Spleen (tissue), 11 donors: ENCODE measurements around the gene JMJD4. TPM values are rescaled to one million over a fixed set of nuclear protein-coding genes. Genes with fewer than 3 reads are reported as not detected.
A peak's percentile ranks its signal among the peaks of the same experiment; 100 is the strongest.

ENCODE experiments used
- DNase-seq: peaks from one replicate; pipeline ENCODE4 v3.0.0-alpha.2; 2020
- H3K27ac ChIP-seq, 8 donors: fragments of 200-600 bp; sonication (generic) in 7 of 8; 1 replicate in 4 of 8; 2 replicates in 4 of 8; pipeline versions ENCODE4 v1.5.0 to v1.8.0; 2016 to 2021; ENCODE audit warnings: inconsistent platforms in 4 of 8, mild to moderate bottlenecking in 4 of 8, moderate library complexity in 1 of 8
- H3K27me3 ChIP-seq, 7 donors: fragments of 200-600 bp; sonication (generic) in 6 of 7; replicated peaks in 1 of 7; 1 replicate in 4 of 7; 2 replicates in 3 of 7; pipeline versions ENCODE4 v1.5.0 to v1.8.0; 2016 to 2021; ENCODE audit warnings: inconsistent platforms in 3 of 7, mild to moderate bottlenecking in 1 of 7
- H3K36me3 ChIP-seq, 6 donors: fragments of 200-600 bp; sonication (generic) in 5 of 6; 1 replicate in 4 of 6; 2 replicates in 2 of 6; pipeline versions ENCODE4 v1.5.0 to v1.8.0; 2016 to 2021; ENCODE audit warnings: inconsistent platforms in 2 of 6
- H3K4me1 ChIP-seq, 6 donors: fragments of 200-600 bp; sonication (generic) in 5 of 6; 1 replicate in 3 of 6; 2 replicates in 3 of 6; pipeline versions ENCODE4 v1.5.0 to v1.8.0; 2016 to 2021; ENCODE audit warnings: inconsistent platforms in 3 of 6
- H3K4me3 ChIP-seq, 8 donors: fragments of 200-600 bp; sonication (generic) in 7 of 8; 1 replicate in 4 of 8; 2 replicates in 4 of 8; pipeline versions ENCODE4 v1.5.0 to v1.8.0; 2016 to 2021; ENCODE audit warnings: inconsistent platforms in 4 of 8, mild to moderate bottlenecking in 4 of 8, moderate library complexity in 2 of 8
- H3K9me3 ChIP-seq, 8 donors: fragments of 200-600 bp; sonication (generic) in 7 of 8; 1 replicate in 4 of 8; 2 replicates in 4 of 8; pipeline versions ENCODE4 v1.5.0 to v1.8.0; 2016 to 2021; ENCODE audit warnings: inconsistent platforms in 4 of 8
- POLR2A ChIP-seq, 3 donors: fragments of 450-650 bp; IDR thresholded peaks; one replicate each; pipeline ENCODE4 v1.5.1; 2017; ENCODE audit warnings: antibody characterized with exemption in 3 of 3, mild to moderate bottlenecking in 1 of 3
- POLR2AphosphoS5 ChIP-seq, 3 donors: sonication (generic); formaldehyde crosslinking; IDR thresholded peaks; one replicate each; pipeline ENCODE4 v1.5.1; 2017; ENCODE audit warnings: antibody characterized with exemption in 3 of 3
- WGBS, 5 donors: extraction: QIAGEN DNeasy Blood & Tissue Kit in 3 of 5; methylation state at CpG; one replicate each; pipeline versions ENCODE4 v1.1.5 to v1.1.7; 2013 to 2018; 5-methylcytosine and 5-hydroxymethylcytosine counted together
- intact Hi-C: fragments of 100-400 bp; cut with DNase I; formaldehyde crosslinking; loops from one replicate; pipeline ENCODE4 v1.15.0; 2023; ENCODE audit warnings: low total_unique reads
- polyA plus RNA-seq, 3 donors: library from polyadenylated mRNA; stranded (reverse); fragments of 200-250 nt; gene quantifications; one replicate each; pipeline ENCODE4 v1.2.1, GENCODE V29; 2013
- total RNA-seq, 7 donors: library from RNA; depleted of rRNA in 3 of 7; stranded (reverse); fragments of >200 nt in 3 of 7; fragmentation: NEBNext Ultra II Directional in 4 of 7; extraction: Animal tissue kit (Norgen Biotek cat#: 25700) in 4 of 7; gene quantifications; one replicate each; pipeline versions ENCODE4 v1.1.0 to v1.2.1, GENCODE V29; 2016 to 2021
- TF ChIP-seq, protein P1 (sequence below), 11 experiments: fragments of 200-600 bp in 7 of 11; fragments of 450-650 bp in 4 of 11; sonication (generic) in 4 of 11; IDR thresholded peaks in 8 of 11; conservative IDR thresholded peaks in 3 of 11; 1 replicate in 7 of 11; 2 replicates in 4 of 11; pipeline versions ENCODE4 v1.4.0 to v1.8.0; 2016 to 2021; ENCODE audit warnings: antibody characterized with exemption in 11 of 11, inconsistent platforms in 4 of 11, mild to moderate bottlenecking in 1 of 11
- donor health status: healthy with polysubstance abuse.
- donor health status: DM: no; HTN: no; CAD: no; lungs with moderate emphysema.
- donor health status: DM: no; HTN: no; CAD: no.
- donor health status: Bipolar disorder and iron deficiency.
- donor health status: healthy.
- donor health status: DM: no; HTN: no; CAD: no.
- donor health status: DM: yes; HTN: yes; CAD: no.

Gene JMJD4
- total and polyA plus RNA-seq, 10 donors, result 11.2 to 35.4 (median 18.6) TPM

DNA sequence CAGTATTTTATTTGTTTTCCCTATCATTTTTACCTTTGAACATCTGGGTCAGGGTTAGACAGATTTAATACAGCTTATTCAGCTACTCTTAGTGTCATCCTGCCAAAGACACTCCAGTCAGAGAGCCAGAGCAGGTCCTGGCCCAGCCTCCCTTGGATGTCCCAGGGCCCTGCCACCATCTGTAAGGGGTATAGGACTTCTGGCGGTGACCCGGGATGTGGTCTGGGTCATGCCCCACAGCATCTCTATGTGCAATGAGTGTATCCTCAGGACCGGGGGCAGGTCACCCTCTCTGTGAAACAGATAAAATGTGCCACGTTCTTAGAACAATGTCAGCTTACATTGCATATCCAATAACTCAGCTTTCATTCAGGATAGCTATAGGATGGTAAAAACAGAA lies 42.5 kb upstream of the JMJD4 start:
- no peak for TF ChIP-seq POLR2A (IDR thresholded peaks at IDR 0.05)
- TF ChIP-seq, protein P1, sequence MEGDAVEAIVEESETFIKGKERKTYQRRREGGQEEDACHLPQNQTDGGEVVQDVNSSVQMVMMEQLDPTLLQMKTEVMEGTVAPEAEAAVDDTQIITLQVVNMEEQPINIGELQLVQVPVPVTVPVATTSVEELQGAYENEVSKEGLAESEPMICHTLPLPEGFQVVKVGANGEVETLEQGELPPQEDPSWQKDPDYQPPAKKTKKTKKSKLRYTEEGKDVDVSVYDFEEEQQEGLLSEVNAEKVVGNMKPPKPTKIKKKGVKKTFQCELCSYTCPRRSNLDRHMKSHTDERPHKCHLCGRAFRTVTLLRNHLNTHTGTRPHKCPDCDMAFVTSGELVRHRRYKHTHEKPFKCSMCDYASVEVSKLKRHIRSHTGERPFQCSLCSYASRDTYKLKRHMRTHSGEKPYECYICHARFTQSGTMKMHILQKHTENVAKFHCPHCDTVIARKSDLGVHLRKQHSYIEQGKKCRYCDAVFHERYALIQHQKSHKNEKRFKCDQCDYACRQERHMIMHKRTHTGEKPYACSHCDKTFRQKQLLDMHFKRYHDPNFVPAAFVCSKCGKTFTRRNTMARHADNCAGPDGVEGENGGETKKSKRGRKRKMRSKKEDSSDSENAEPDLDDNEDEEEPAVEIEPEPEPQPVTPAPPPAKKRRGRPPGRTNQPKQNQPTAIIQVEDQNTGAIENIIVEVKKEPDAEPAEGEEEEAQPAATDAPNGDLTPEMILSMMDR (IDR thresholded peaks at IDR 0.05 in 8 of 11, conservative IDR thresholded peaks at IDR 0.05 in 3 of 11), result no peak
- intact Hi-C loops, result no loop called here
- 92 to 100% (median 98%) methylated on average over 4 of the region's 4 CpGs for WGBS, 5 donors

DNA sequence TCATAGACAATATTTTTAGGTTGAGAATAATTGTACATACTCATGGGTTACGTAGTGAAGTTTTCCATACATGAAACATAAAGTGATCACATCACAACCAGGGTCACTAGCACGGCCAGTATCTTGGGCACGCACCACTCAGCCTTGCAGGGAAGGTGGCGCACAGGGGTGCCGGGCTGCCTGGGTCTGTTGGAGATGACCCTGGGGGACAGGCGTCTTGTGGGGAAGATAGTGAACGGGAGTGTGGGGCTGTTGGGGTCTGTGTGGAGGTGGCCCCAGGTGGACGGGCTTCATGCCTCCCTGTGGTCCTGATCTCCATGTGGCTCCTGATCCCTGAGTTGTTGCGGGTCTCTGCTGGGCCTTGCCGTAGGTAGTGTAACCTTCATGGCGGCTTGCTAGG lies 42.1 kb upstream of the JMJD4 start:
- Histone ChIP-seq H3K36me3 (peaks cover 0 to 78% (median 19%) of the 10 kb centered on the region in 6 donors), H3K27me3 (no peaks in the 10 kb centered on the region), H3K4me3 (no peak overlapping the region), H3K4me1 (peaks cover 0 to 17% (median 5%) of the 10 kb centered on the region in 6 donors), H3K27ac (no peak overlapping the region), H3K9me3 (no peaks in the 10 kb centered on the region)
- DNase-seq, result no peak
- WGBS, 5 donors, result 87 to 93% (median 90%) methylated on average over 11 of the region's 11 CpGs
- TF ChIP-seq POLR2AphosphoS5 (IDR thresholded peaks at IDR 0.05), result no peak
- TF ChIP-seq POLR2A (IDR thresholded peaks at IDR 0.05), result no peak
- TF ChIP-seq, protein P1 (IDR thresholded peaks at IDR 0.05 in 8 of 11, conservative IDR thresholded peaks at IDR 0.05 in 3 of 11), result no peak
- intact Hi-C loops, result no loop called here

More for the DNA sequence above, 42.5 kb upstream of the JMJD4 start:
- H3K9me3 ChIP-seq, result no peaks in the 10 kb centered on the region
- no peak overlapping the region for H3K27ac ChIP-seq
- H3K4me1 ChIP-seq, result peaks cover 0 to 17% (median 5%) of the 10 kb centered on the region in 6 donors
- no peak for DNase-seq
- H3K27me3 ChIP-seq, result no peaks in the 10 kb centered on the region
- peaks cover 0 to 79% (median 19%) of the 10 kb centered on the region in 6 donors for H3K36me3 ChIP-seq
- H3K4me3 ChIP-seq, result no peak overlapping the region

DNA sequence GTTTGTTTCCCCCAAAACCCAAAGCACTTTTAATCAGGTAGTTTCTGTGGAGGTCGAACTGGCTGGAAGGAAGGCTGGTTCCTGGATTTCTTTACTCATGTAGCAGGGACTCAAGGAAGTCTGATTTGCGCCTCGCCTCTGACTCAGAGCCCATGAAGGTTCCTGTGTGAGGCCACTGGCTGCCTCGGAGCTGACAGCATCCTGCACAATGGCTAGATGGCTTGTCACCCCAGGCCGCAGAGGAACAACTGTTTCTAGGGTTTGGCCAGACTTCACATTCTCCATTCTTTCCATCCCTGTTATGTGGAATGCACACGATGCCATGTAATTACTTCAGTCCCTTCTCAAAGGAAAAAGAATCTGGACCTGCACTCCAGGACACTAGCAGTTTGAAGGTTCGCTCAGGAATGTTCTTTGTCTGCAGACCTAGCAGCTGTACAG lies 41.2 kb upstream of the JMJD4 start:
- intact Hi-C loops, result no loop called here

DNA sequence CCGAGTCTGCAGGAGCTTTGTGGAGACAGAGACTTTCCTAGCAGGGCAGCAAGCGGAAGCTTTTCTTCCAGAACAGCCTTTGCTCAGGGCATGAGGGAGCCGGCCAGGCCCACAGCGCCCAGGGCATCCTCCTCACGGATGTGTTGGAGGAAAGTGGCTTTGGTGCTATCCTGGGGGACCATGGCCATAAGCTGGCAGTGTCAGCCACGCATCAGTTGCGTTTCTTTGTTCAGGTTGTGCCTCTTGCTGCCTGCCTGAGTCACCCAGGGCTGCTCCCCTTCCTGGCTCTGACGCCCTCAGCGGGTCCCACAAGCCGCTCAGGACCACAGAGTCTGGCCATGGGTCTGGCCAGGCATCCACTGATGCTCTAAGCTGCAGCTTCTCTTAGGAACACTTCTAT lies 40.7 kb upstream of the JMJD4 start:
- 94 to 99% (median 98%) methylated on average over 8 to 10 of the region's 10 CpGs for WGBS, 5 donors
- TF ChIP-seq, protein P1 (IDR thresholded peaks at IDR 0.05 in 8 of 11, conservative IDR thresholded peaks at IDR 0.05 in 3 of 11), result no peak
- TF ChIP-seq POLR2A (IDR thresholded peaks at IDR 0.05), result no peak
- TF ChIP-seq POLR2AphosphoS5 (IDR thresholded peaks at IDR 0.05), result no peak
- intact Hi-C loops, result no loop called here
- H3K9me3 ChIP-seq, result no peaks in the 10 kb centered on the region
- H3K27ac ChIP-seq, result no peak overlapping the region
- DNase-seq, result peak; percentile 47
- peaks cover 0 to 80% (median 16%) of the 10 kb centered on the region in 6 donors for H3K36me3 ChIP-seq
- no peak overlapping the region for H3K4me3 ChIP-seq
- no peaks in the 10 kb centered on the region for H3K27me3 ChIP-seq
- peaks cover 0 to 17% (median 5%) of the 10 kb centered on the region in 6 donors for H3K4me1 ChIP-seq

More for the DNA sequence above, 41.2 kb upstream of the JMJD4 start:
- Histone ChIP-seq H3K36me3 (peaks cover 0 to 80% (median 18%) of the 10 kb centered on the region in 6 donors), H3K4me3 (no peak overlapping the region), H3K27ac (no peak overlapping the region), H3K4me1 (peaks cover 0 to 17% (median 5%) of the 10 kb centered on the region in 6 donors), H3K27me3 (no peaks in the 10 kb centered on the region), H3K9me3 (no peaks in the 10 kb centered on the region)
- TF ChIP-seq POLR2A (IDR thresholded peaks at IDR 0.05) (no peak), POLR2AphosphoS5 (IDR thresholded peaks at IDR 0.05) (no peak)
- TF ChIP-seq, protein P1 (IDR thresholded peaks at IDR 0.05 in 8 of 11, conservative IDR thresholded peaks at IDR 0.05 in 3 of 11), result no peak
- peak; percentile 59 for DNase-seq
- 86 to 89% (median 88%) methylated on average over 7 of the region's 7 CpGs for WGBS, 5 donors
